OCI-LY7 (cell line): ENCODE measurements around the gene TMEM259.

Experiments
- EZH2phosphoT487 ChIP-seq: fragments of 200-600 bp; sonication (generic); IDR thresholded peaks from 2 replicates; pipeline ENCODE4 v1.6.1; 2018; ENCODE audit warnings: low read depth, borderline replicate concordance, mild to moderate bottlenecking, mixed run types, antibody characterized with exemption, low read length, moderate library complexity, mixed read lengths
- TF ChIP-seq, protein P1 (sequence below): fragments of 200-600 bp; sonication (generic); conservative IDR thresholded peaks from 2 replicates; pipeline ENCODE4 v1.5.1; 2014; ENCODE audit warnings: mild to moderate bottlenecking, antibody characterized with exemption, low read length, moderate library complexity, mixed read lengths

GRCh38 chr19:1004803-1005664, 15.9 kb downstream of the TMEM259 start:
- TF ChIP-seq, protein P1, sequence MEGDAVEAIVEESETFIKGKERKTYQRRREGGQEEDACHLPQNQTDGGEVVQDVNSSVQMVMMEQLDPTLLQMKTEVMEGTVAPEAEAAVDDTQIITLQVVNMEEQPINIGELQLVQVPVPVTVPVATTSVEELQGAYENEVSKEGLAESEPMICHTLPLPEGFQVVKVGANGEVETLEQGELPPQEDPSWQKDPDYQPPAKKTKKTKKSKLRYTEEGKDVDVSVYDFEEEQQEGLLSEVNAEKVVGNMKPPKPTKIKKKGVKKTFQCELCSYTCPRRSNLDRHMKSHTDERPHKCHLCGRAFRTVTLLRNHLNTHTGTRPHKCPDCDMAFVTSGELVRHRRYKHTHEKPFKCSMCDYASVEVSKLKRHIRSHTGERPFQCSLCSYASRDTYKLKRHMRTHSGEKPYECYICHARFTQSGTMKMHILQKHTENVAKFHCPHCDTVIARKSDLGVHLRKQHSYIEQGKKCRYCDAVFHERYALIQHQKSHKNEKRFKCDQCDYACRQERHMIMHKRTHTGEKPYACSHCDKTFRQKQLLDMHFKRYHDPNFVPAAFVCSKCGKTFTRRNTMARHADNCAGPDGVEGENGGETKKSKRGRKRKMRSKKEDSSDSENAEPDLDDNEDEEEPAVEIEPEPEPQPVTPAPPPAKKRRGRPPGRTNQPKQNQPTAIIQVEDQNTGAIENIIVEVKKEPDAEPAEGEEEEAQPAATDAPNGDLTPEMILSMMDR: no peak
- no peak for TF ChIP-seq EZH2phosphoT487
